ENCODE results near the gene MYO18A. TPM values are rescaled to one million over a fixed set of nuclear protein-coding genes. Genes with fewer than 3 reads are reported as not detected.

Gene MYO18A
- total RNA-seq, 1 experiment from 2014 or later, result 37.2 TPM

- no peak for DNase-seq (ENCODE audit: low read depth, low spot score)
- H3K9me2 ChIP-seq (ENCODE audit: insufficient read depth), result no peaks in the 10 kb centered on the region
- no peak overlapping the region for H3K9ac ChIP-seq (ENCODE audit: low read length)
- no peak overlapping the region for H3K4me3 ChIP-seq (replicated peaks in 1 of 2; ENCODE audit: low read depth in 1 of 2, low read length in 2 of 2)
- no peaks in the 10 kb centered on the region for H3K27me3 ChIP-seq (ENCODE audit: insufficient read depth, low read length)
- ChIA-PET CTCF (interaction anchor here (1.2 kb wide), 1 partner anchor 95 kb away, joined by 3 read pairs; no protein-coding TSS in a partner anchor), POLR2A (no interaction called here), RAD21 (ENCODE audit: low non-redundant PET in 1 of 2, low total read pairs in 2 of 2, uncharacterized antibody in 2 of 2, unreplicated experiment in 2 of 2) (no interaction called here)
- H3K79me2 ChIP-seq (ENCODE audit: insufficient read depth, low read length), result 0 out of 2 replicates have a peak, but pooled peaks cover 1% of the 10 kb centered on the region
- H3K27ac ChIP-seq (ENCODE audit: low read depth, low read length), result no peak overlapping the region
- no peak overlapping the region for H2AFZ ChIP-seq (ENCODE audit: low read depth, low read length, poor library complexity, severe bottlenecking)
- intact Hi-C loops (cut with micrococcal nuclease), result no loop called here
- no TSS peak for BruUV-seq (replicated peaks)
- H3K9me3 ChIP-seq (ENCODE audit: control insufficient read depth in 1 of 2, insufficient read depth in 1 of 2, low read depth in 1 of 2, low read length in 2 of 2), result no peaks in the 10 kb centered on the region
- H3K4me2 ChIP-seq (ENCODE audit: low read length), result no peak overlapping the region
- no peak for ATAC-seq
- no peaks in the 10 kb centered on the region for H4K20me1 ChIP-seq (ENCODE audit: insufficient read depth)
- H3K4me1 ChIP-seq (ENCODE audit: control insufficient read depth in 1 of 2, insufficient read depth in 2 of 2, low read length in 2 of 2), result no peaks in the 10 kb centered on the region
- TF ChIP-seq ATF3 (IDR thresholded peaks at IDR 0.05) (no peak), ZBTB33 (IDR thresholded peaks at IDR 0.05; ENCODE audit: extremely low read depth, insufficient replicate concordance, low read length) (no peak), SRF (IDR thresholded peaks at IDR 0.05; ENCODE audit: low read depth) (no peak), REST (IDR thresholded peaks at IDR 0.05; ENCODE audit: low read depth) (no peak), ELF1 (IDR thresholded peaks at IDR 0.05; ENCODE audit: borderline replicate concordance, low read depth) (no peak), RAD21 (IDR thresholded peaks at IDR 0.05; ENCODE audit: low read depth) (no peak), EGR1 (IDR thresholded peaks at IDR 0.05; ENCODE audit: low read depth) (no peak), EZH2phosphoT487 (IDR thresholded peaks at IDR 0.05; ENCODE audit: borderline replicate concordance) (no peak), CBX3 (IDR thresholded peaks at IDR 0.05; ENCODE audit: low read depth) (no peak), ZNF274 (IDR thresholded peaks at IDR 0.05; ENCODE audit: low read depth, low read length) (no peak), POLR2AphosphoS5 (IDR thresholded peaks at IDR 0.05; ENCODE audit: low read depth, low read length) (no peak), MAX (IDR thresholded peaks at IDR 0.05) (no peak), YY1 (IDR thresholded peaks at IDR 0.05; ENCODE audit: extremely low read depth, insufficient replicate concordance, low read depth, low read length) (no peak), JUND (IDR thresholded peaks at IDR 0.05) (no peak), SP1 (IDR thresholded peaks at IDR 0.05; ENCODE audit: low read depth) (no peak), ZFX (IDR thresholded peaks at IDR 0.05) (no peak), CEBPB (IDR thresholded peaks at IDR 0.05; ENCODE audit: low read depth) (no peak), POLR2A (IDR thresholded peaks at IDR 0.05; ENCODE audit: borderline replicate concordance, extremely low read depth, insufficient read depth, insufficient read length) (no peak), TCF7L2 (IDR thresholded peaks at IDR 0.05; ENCODE audit: borderline replicate concordance, extremely low read depth, insufficient read depth, insufficient read length) (no peak), SIN3A (IDR thresholded peaks at IDR 0.05; ENCODE audit: low read depth) (no peak)
- 0 out of 4 replicates have a peak, but pooled peaks cover 0 to 4% of the 10 kb centered on the region in 2 experiments for H3K36me3 ChIP-seq (ENCODE audit: control insufficient read depth in 1 of 2, insufficient read depth in 2 of 2, low read length in 2 of 2)
Measured at GRCh38 chr17:29212094-29212631, 32.0 kb upstream of the MYO18A start.

All from HCT116 (cell line).